HL-60 (cell line): ENCODE data around the gene LAMC3.

ENCODE experiments used
- POLR2AphosphoS5 ChIP-seq: IDR thresholded peaks from 2 replicates; pipeline ENCODE4 v1.6.1; 2012; ENCODE audit warnings: low read depth
- TF ChIP-seq, protein P1 (sequence below): IDR thresholded peaks from one replicate; pipeline ENCODE4 v1.5.1; 2011; ENCODE audit warnings: low read length, control low read depth, inconsistent platforms; ENCODE audit not compliant: insufficient read depth

DNA sequence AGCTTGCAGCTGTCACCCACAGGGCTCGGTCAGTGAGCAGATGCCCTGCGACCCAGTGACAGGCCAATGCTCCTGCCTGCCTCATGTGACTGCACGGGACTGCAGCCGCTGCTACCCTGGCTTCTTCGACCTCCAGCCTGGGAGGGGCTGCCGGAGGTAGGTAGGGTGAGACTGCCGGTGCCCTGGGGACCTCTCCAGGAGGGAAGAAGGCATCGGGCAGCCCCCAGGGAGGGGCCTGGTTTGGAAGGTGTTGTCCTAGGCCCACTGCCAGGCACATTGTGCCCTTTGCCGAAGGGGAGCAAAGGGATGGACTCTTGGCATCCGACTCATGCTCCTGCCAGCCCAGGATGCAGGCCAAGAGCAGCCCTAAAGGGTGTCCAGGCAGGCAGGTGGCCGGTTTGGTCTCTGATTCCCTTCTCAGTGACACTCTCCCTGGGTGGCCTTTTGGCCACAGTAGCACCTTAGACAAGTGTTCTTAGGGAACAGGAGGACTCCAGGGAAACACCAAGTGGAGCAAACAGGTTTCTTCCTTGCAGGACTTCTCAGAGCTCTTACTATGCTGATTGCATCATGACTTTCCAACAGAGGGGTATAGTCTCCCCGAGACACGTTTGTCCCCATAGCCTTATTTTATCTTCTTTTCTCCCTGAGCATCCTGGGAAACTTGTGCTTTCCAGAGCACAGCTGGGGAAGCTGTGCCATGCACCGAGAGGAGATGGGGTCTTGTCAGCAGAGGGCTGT is 59.3 kb downstream of the LAMC3 start:
- TF ChIP-seq, protein P1, sequence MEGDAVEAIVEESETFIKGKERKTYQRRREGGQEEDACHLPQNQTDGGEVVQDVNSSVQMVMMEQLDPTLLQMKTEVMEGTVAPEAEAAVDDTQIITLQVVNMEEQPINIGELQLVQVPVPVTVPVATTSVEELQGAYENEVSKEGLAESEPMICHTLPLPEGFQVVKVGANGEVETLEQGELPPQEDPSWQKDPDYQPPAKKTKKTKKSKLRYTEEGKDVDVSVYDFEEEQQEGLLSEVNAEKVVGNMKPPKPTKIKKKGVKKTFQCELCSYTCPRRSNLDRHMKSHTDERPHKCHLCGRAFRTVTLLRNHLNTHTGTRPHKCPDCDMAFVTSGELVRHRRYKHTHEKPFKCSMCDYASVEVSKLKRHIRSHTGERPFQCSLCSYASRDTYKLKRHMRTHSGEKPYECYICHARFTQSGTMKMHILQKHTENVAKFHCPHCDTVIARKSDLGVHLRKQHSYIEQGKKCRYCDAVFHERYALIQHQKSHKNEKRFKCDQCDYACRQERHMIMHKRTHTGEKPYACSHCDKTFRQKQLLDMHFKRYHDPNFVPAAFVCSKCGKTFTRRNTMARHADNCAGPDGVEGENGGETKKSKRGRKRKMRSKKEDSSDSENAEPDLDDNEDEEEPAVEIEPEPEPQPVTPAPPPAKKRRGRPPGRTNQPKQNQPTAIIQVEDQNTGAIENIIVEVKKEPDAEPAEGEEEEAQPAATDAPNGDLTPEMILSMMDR, result no peak
- TF ChIP-seq POLR2AphosphoS5, result no peak
